Activated T-helper 17 cell treated with anti-CD3 and anti-CD28 coated beads, Interleukin-2, amount 50 U/mL, for 72 hours (primary cell): ENCODE results near the gene TSPAN4. TPM values are rescaled to one million over a fixed set of nuclear protein-coding genes. Genes with fewer than 3 reads are reported as not detected.

Experiments used
- ATAC-seq: fragments of 150-1000 bp; cut with Tn5 transposase; replicated peaks from 2 replicates; pipeline ENCODE4 v1.10.0; 2021; ENCODE audit warnings: mild to moderate bottlenecking, moderate library complexity
- H3K27ac Mint-ChIP-seq: one replicate; pipeline ENCODE4 v1.8.0; 2022; ENCODE audit warnings: mixed read lengths
- H3K27me3 Mint-ChIP-seq: one replicate; pipeline ENCODE4 v1.8.0; 2022; ENCODE audit warnings: mixed read lengths
- H3K36me3 Mint-ChIP-seq: one replicate; pipeline ENCODE4 v1.8.0; 2022; ENCODE audit warnings: low read depth, mild to moderate bottlenecking, mixed read lengths
- H3K4me1 Mint-ChIP-seq: one replicate; pipeline ENCODE4 v1.8.0; 2022; ENCODE audit warnings: mixed read lengths
- H3K4me3 Mint-ChIP-seq: one replicate; pipeline ENCODE4 v1.8.0; 2022; ENCODE audit warnings: mild to moderate bottlenecking, mixed read lengths
- H3K9me3 Mint-ChIP-seq: one replicate; pipeline ENCODE4 v1.8.0; 2022; ENCODE audit warnings: mixed read lengths
- total RNA-seq, 2 donors: library from RNA; stranded (reverse); gene quantifications; one replicate each; pipeline ENCODE4 v1.2.3, GENCODE V29; 2022

TSPAN4 gene
- total RNA-seq, 2 donors from 2014 or later: 6.0 to 11.2 TPM

GRCh38 chr11:833114-833791, 9.4 kb upstream of the TSPAN4 start:
- H3K4me3 Mint-ChIP-seq: peak overlapping the region; percentile 78
- ATAC-seq: peak; percentile 52
- H3K27ac Mint-ChIP-seq: no peak overlapping the region
- peaks cover 3% of the 10 kb centered on the region for H3K27me3 Mint-ChIP-seq
- H3K9me3 Mint-ChIP-seq: no peaks in the 10 kb centered on the region
- peaks cover 5% of the 10 kb centered on the region for H3K4me1 Mint-ChIP-seq
- no peaks in the 10 kb centered on the region for H3K36me3 Mint-ChIP-seq

- Mint-ChIP-seq H3K9me3 (no peaks in the 10 kb centered on the region), H3K27me3 (peaks cover 3% of the 10 kb centered on the region), H3K4me1 (peaks cover 5% of the 10 kb centered on the region), H3K36me3 (no peaks in the 10 kb centered on the region), H3K27ac (no peak overlapping the region), H3K4me3 (peak overlapping the region; percentile 78)
- no peak for ATAC-seq
These were observed 8.8 kb upstream of the TSPAN4 start for GRCh38 chr11:833849-834311.

DNA sequence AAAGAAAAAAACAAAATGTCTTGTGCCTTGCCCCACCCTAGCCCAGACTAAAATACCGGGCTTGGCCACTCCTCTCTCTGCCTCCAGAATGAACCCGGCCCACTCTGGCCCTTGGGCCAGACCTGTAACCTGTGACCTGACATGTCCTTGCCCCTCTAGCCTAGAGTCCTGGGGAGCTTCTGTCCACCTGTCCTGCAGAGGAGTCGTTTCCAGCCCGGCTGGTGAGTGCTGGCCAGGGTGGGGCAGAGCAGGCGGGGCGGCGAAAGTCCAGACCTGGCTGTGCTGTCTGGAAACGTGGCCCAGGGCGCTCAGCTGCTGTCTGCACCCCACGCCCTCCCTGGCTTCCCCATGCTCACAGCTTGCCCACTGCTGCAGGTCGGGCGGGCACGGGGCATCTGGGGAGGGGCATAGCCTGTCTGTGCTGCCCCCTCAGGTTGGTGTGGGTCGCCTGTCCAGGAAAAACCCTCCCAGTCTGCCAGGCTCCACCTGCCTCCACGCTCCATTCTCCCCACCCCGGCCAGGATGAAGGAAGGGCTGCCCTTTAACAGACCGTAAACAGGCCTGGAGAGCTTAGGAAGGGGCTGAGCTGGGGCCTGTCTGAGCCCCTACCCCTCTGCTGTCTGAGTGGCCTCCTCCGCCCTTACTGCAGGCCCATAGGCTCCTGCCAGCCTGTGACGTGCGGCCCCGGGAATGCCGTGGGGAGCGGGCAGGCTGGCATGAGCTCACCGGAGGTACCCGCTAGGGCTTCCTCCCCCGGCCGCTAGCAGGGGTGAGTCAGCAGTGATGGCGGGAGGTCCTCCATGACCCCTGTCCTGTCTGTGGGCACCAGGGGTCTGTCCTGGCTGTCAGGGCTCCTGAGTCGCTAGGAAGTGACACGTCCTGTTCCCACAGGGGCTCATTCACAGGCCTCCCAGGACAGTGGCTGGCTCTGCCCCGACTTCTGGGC, 8.0 kb upstream of the TSPAN4 start:
- Mint-ChIP-seq H3K9me3 (no peaks in the 10 kb centered on the region), H3K36me3 (peaks cover 4% of the 10 kb centered on the region), H3K27ac (no peak overlapping the region), H3K4me3 (peak overlapping the region; percentile 78), H3K27me3 (peaks cover 3% of the 10 kb centered on the region), H3K4me1 (peaks cover 5% of the 10 kb centered on the region)
- no peak for ATAC-seq

DNA sequence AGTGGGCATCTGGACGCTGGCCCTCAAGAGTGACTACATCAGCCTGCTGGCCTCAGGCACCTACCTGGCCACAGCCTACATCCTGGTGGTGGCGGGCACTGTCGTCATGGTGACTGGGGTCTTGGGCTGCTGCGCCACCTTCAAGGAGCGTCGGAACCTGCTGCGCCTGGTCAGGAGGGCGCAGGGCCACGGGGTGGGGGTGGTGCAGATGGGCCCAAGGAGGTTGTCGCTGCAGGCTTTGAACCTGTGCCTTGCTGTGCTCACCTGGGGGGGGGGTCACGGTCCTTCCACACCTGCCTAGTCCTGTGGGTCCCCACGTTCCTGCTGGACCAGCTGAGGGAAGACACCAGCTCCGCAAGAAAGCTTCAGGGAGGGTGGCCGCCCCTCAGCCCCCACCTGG, 6.4 kb upstream of the TSPAN4 start:
- no peak overlapping the region for H3K27ac Mint-ChIP-seq
- no peaks in the 10 kb centered on the region for H3K9me3 Mint-ChIP-seq
- no peak overlapping the region for H3K4me3 Mint-ChIP-seq
- H3K27me3 Mint-ChIP-seq: peaks cover 3% of the 10 kb centered on the region
- peaks cover 11% of the 10 kb centered on the region for H3K4me1 Mint-ChIP-seq
- no peak for ATAC-seq
- peaks cover 18% of the 10 kb centered on the region for H3K36me3 Mint-ChIP-seq

- H3K4me1 Mint-ChIP-seq: peaks cover 11% of the 10 kb centered on the region
These were observed 6.0 kb upstream of the TSPAN4 start for GRCh38 chr11:836700-837099.

GRCh38 chr11:837189-837989, 5.3 kb upstream of the TSPAN4 start:
- Mint-ChIP-seq H3K4me1 (peaks cover 11% of the 10 kb centered on the region), H3K27me3 (no peaks in the 10 kb centered on the region)

More at GRCh38 chr11:836700-837099, 6.0 kb upstream of the TSPAN4 start:
- no peak overlapping the region for H3K27ac Mint-ChIP-seq
- ATAC-seq: no peak
- H3K27me3 Mint-ChIP-seq: no peaks in the 10 kb centered on the region
- H3K36me3 Mint-ChIP-seq: peaks cover 18% of the 10 kb centered on the region
- no peaks in the 10 kb centered on the region for H3K9me3 Mint-ChIP-seq
- H3K4me3 Mint-ChIP-seq: no peak overlapping the region

GRCh38 chr11:837990-838307, 4.7 kb upstream of the TSPAN4 start:
- no peak for ATAC-seq
- Mint-ChIP-seq H3K9me3 (no peaks in the 10 kb centered on the region), H3K27me3 (no peaks in the 10 kb centered on the region), H3K27ac (no peak overlapping the region), H3K4me3 (no peak overlapping the region), H3K4me1 (peaks cover 11% of the 10 kb centered on the region), H3K36me3 (peaks cover 18% of the 10 kb centered on the region)

More at GRCh38 chr11:837189-837989, 5.3 kb upstream of the TSPAN4 start:
- H3K36me3 Mint-ChIP-seq: peaks cover 18% of the 10 kb centered on the region
- no peak for ATAC-seq
- no peaks in the 10 kb centered on the region for H3K9me3 Mint-ChIP-seq
- H3K4me3 Mint-ChIP-seq: no peak overlapping the region
- no peak overlapping the region for H3K27ac Mint-ChIP-seq

DNA sequence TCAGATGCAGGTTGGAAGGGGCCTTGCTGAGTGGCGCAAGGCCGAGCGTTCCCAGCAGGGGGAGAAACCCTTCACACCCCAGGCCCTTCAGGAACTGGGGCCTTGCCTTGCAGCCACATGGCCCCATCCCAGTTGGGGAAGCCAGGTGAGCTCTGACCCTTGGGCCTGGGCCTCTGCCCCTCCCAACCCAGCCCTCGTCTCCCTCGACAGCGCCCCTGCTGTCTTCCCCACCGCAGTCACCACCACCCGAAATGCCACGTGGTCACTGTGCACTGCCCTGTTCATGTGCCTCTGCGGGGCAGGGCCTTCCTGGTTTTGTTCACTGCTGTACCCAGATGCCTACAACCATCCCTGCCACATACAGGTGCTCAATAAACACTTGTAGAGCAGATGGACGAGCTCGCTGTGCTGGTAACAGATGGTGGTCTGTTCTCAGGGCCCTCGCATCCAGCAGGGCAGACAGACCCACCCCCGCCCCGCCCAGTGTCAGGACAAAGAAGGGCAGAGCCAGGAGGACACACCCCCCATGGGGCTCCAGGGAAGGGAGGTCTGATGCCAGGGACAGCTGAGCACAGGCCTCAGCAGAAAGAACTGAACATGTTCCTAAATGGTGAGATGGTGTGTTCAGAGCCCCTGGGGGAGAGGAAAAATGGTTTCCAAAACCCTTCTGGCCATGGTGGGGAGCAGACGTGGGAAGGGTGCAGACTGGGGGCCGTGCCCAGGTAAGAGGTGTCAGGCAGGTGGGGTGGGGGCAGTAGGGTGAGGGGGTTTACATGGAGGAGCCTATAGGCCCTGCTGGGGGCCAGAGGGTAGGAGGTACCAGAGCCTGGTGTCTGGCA, 4.0 kb upstream of the TSPAN4 start:
- H3K27ac Mint-ChIP-seq: no peak overlapping the region
- peaks cover 11% of the 10 kb centered on the region for H3K4me1 Mint-ChIP-seq
- H3K4me3 Mint-ChIP-seq: no peak overlapping the region
- no peak for ATAC-seq
- H3K27me3 Mint-ChIP-seq: no peaks in the 10 kb centered on the region
- no peaks in the 10 kb centered on the region for H3K9me3 Mint-ChIP-seq
- H3K36me3 Mint-ChIP-seq: peaks cover 18% of the 10 kb centered on the region

DNA sequence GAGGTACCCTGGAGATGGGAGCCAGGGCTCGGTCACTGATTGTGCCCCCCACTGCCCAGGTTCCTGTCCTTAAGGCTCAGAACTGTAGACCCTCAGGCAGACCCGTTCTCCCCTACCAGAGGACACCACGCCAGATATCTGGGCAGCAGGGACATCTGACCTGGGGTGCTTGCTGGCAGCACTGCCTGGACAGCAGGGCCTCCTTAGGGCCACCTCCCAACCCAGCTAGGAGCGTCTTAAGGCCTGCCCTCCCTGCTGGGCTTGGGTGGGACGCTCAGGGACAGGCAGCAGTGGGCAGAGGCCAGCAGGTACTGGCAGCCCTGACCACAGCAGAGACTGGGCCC, 3.4 kb upstream of the TSPAN4 start:
- H3K9me3 Mint-ChIP-seq: no peaks in the 10 kb centered on the region
- no peak for ATAC-seq
- H3K27me3 Mint-ChIP-seq: no peaks in the 10 kb centered on the region
- H3K4me3 Mint-ChIP-seq: no peak overlapping the region
- peaks cover 18% of the 10 kb centered on the region for H3K36me3 Mint-ChIP-seq
- peaks cover 7% of the 10 kb centered on the region for H3K4me1 Mint-ChIP-seq
- H3K27ac Mint-ChIP-seq: no peak overlapping the region

- peak overlapping the region; percentile 68 for H3K27ac Mint-ChIP-seq
- H3K36me3 Mint-ChIP-seq: peaks cover 18% of the 10 kb centered on the region
- ATAC-seq: no peak
- no peaks in the 10 kb centered on the region for H3K27me3 Mint-ChIP-seq
- peak overlapping the region; percentile 73 for H3K4me3 Mint-ChIP-seq
- H3K9me3 Mint-ChIP-seq: no peaks in the 10 kb centered on the region
- H3K4me1 Mint-ChIP-seq: peaks cover 7% of the 10 kb centered on the region
These were observed 2.6 kb upstream of the TSPAN4 start for GRCh38 chr11:839875-840617.

GRCh38 chr11:841981-842369, 677 bp upstream of the TSPAN4 start:
- Mint-ChIP-seq H3K4me3 (peak overlapping the region; percentile 73), H3K4me1 (peaks cover 7% of the 10 kb centered on the region), H3K36me3 (peaks cover 18% of the 10 kb centered on the region), H3K9me3 (no peaks in the 10 kb centered on the region), H3K27ac (peak overlapping the region; percentile 82), H3K27me3 (no peaks in the 10 kb centered on the region)
- ATAC-seq: peak; percentile 56

DNA sequence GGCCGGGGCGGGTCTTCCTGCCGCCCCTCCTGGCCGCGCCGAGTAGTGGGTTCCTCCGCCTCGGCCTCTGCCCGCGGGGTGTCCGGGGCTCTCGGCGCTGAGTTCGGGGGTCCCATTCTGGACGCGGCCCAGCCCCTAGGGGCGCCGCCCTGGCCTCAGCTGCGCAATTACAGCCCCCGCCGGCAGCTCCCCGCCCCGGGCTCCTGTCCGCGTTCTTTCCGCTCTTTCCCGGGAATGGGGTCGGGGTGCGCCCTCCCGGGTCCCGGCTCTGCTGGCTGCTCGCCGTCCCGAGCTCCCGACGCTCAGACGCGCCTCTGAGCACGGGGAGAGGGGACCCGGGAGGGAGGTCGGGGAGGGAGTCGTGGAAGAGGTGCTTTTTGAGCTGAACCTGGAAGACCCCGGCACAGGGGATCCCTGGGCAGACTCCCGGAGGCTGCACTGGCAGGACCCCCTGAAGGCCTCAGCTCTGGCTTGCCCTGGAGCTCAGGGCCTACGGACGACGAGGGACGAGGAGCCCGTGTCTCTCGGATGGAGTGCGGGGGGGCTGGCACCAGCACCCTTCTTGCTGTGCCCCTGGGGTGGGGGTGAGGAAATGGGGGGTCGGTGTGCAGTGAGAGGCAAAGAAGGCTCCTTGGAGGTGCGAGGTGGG, 558 bp downstream of the TSPAN4 start:
- Mint-ChIP-seq H3K9me3 (no peaks in the 10 kb centered on the region), H3K4me1 (peaks cover 7% of the 10 kb centered on the region), H3K4me3 (peak overlapping the region; percentile 73), H3K36me3 (peaks cover 18% of the 10 kb centered on the region), H3K27me3 (no peaks in the 10 kb centered on the region), H3K27ac (no peak overlapping the region)
- no peak for ATAC-seq
